H1 (cell line): ENCODE measurements around the gene VHLL. TPM values are rescaled to one million over a fixed set of nuclear protein-coding genes. Genes with fewer than 3 reads are reported as not detected.

Source experiments
- ATF2 ChIP-seq: IDR thresholded peaks from 2 replicates; pipeline ENCODE4 v1.6.1; 2012; ENCODE audit warnings: low read length, inconsistent platforms
- BACH1 ChIP-seq: IDR thresholded peaks from 2 replicates; pipeline ENCODE4 v1.6.1; 2012; ENCODE audit warnings: low read length, improper control_type of control experiment
- CBX5 ChIP-seq: fragments of 300-800, 300-1000 bp; sonication (generic); IDR thresholded peaks from 2 replicates; pipeline ENCODE4 v1.7.1; 2016; ENCODE audit warnings: antibody characterized with exemption, low read length, low read depth
- CBX8 ChIP-seq: fragments of 300-800, 300-1000 bp; sonication (generic); IDR thresholded peaks from 2 replicates; pipeline ENCODE4 v1.7.1; 2016; ENCODE audit warnings: low read depth, low read length, borderline replicate concordance
- CEBPB ChIP-seq: IDR thresholded peaks from 2 replicates; pipeline ENCODE4 v1.6.1; 2012; ENCODE audit warnings: low read depth, low read length
- CHD2 ChIP-seq: IDR thresholded peaks from 2 replicates; pipeline ENCODE4 v1.6.1; 2012; ENCODE audit warnings: low read length, improper control_type of control experiment
- EGR1 ChIP-seq: IDR thresholded peaks from 2 replicates; pipeline ENCODE4 v1.6.1; 2011; ENCODE audit warnings: low read depth, low read length, borderline replicate concordance
- EP300 ChIP-seq, 2 experiments: IDR thresholded peaks; 1 replicate in 1 of 2; 2 replicates in 1 of 2; pipeline ENCODE4 v1.6.1; 2011 to 2012; ENCODE audit warnings: low read depth in 2 of 2, low read length in 2 of 2, mild to moderate bottlenecking in 2 of 2, borderline replicate concordance in 1 of 2, inconsistent platforms in 1 of 2, moderate library complexity in 1 of 2
- FOSL1 ChIP-seq: IDR thresholded peaks from 2 replicates; pipeline ENCODE4 v1.6.1; 2011; ENCODE audit warnings: mild to moderate bottlenecking, low read depth, low read length, moderate library complexity; ENCODE audit not compliant: insufficient read depth
- GABPA ChIP-seq: IDR thresholded peaks from 2 replicates; pipeline ENCODE4 v1.6.1; 2011; ENCODE audit warnings: mild to moderate bottlenecking, low read length, moderate library complexity, borderline replicate concordance; ENCODE audit not compliant: insufficient read depth
- MAX ChIP-seq: IDR thresholded peaks from 2 replicates; pipeline ENCODE4 v1.6.1; 2012; ENCODE audit warnings: inconsistent platforms
- PHF8 ChIP-seq: fragments of 200-600 bp; sonication (generic); conservative IDR thresholded peaks from 2 replicates; pipeline ENCODE4 v1.7.1; 2012; ENCODE audit warnings: low read depth, mild to moderate bottlenecking, inconsistent platforms, low read length, moderate library complexity
- POLR2A ChIP-seq, 2 experiments: IDR thresholded peaks; 1 replicate in 1 of 2; 2 replicates in 1 of 2; pipeline ENCODE4 v1.6.1; 2011; ENCODE audit warnings: low read depth in 2 of 2, low read length in 2 of 2, mild to moderate bottlenecking in 2 of 2; ENCODE audit errors: control extremely low read depth in 1 of 2
- RFX5 ChIP-seq: IDR thresholded peaks from 2 replicates; pipeline ENCODE4 v1.6.1; 2011; ENCODE audit warnings: low read depth, low read length, improper control_type of control experiment, borderline replicate concordance
- SP1 ChIP-seq: IDR thresholded peaks from 2 replicates; pipeline ENCODE4 v1.6.1; 2011; ENCODE audit warnings: low read depth, low read length
- SP2 ChIP-seq: IDR thresholded peaks from 2 replicates; pipeline ENCODE4 v1.6.1; 2012; ENCODE audit warnings: mild to moderate bottlenecking, low read length, inconsistent platforms
- TAF1 ChIP-seq: IDR thresholded peaks from 2 replicates; pipeline ENCODE4 v1.6.1; 2011; ENCODE audit warnings: mild to moderate bottlenecking, low read depth, low read length
- TBP ChIP-seq: IDR thresholded peaks from 2 replicates; pipeline ENCODE4 v1.6.1; 2011; ENCODE audit warnings: low read depth, low read length, improper control_type of control experiment
- YY1 ChIP-seq: IDR thresholded peaks from 2 replicates; pipeline ENCODE4 v1.6.1; 2011; ENCODE audit warnings: low read depth, mild to moderate bottlenecking, low read length
- polyA plus RNA-seq, 7 experiments: library from polyadenylated mRNA; depleted of rRNA in 3 of 7; stranded (reverse) in 5 of 7; unstranded in 2 of 7; fragments of >200 nt in 5 of 7; fragments of 200-250 nt in 2 of 7; gene quantifications; 1 replicate in 5 of 7; 2 replicates in 1 of 7; 4 replicates in 1 of 7; pipeline versions ENCODE4 v1.2.1 to v1.2.3, GENCODE V29; 2011 to 2013; ENCODE audit warnings: missing spikeins in 2 of 7, mixed read lengths in 2 of 7
- total RNA-seq: library from RNA; stranded (reverse); fragmentation: NEBNext Ultra II Directional; extraction: Animal tissue kit (Norgen Biotek cat#: 25700); gene quantifications from 2 replicates; pipeline ENCODE4 v1.2.1, GENCODE V29; 2021
- TF ChIP-seq, protein P1 (sequence below): IDR thresholded peaks from 2 replicates; pipeline ENCODE4 v1.6.1; 2011; ENCODE audit warnings: low read depth, mild to moderate bottlenecking, low read length; ENCODE audit not compliant: insufficient read depth
- TF ChIP-seq, protein P2 (sequence below): IDR thresholded peaks from 2 replicates; pipeline ENCODE4 v1.6.1; 2011; ENCODE audit warnings: low read length, improper control_type of control experiment

The VHLL gene
- total and polyA plus RNA-seq, 2 of the 8 experiments (the other 6 are each of a cell fraction or from before 2014, with no cell fraction given), result not detected

- TF ChIP-seq ATF2 (peak; percentile 90), YY1 (peak; percentile 99), PHF8 (peak; percentile 100), MAX (peak; percentile 85), TAF1 (peak; percentile 97), EP300 (IDR thresholded peaks at IDR 0.05; ENCODE audit: borderline replicate concordance in 1 of 2, low read depth in 2 of 2, low read length in 2 of 2) (peak in 1 of 2 experiments; percentile 77; a peak in 1 of 3 replicates), FOSL1 (no peak), CBX5 (no peak), CHD2 (peak; percentile 100), TBP (peak; percentile 89), GABPA (peak; percentile 62; the same call in 1 of the 2 replicates), CEBPB (no peak), SP1 (peak; percentile 83), EGR1 (no peak), BACH1 (peak; percentile 44; the same call in 1 of the 2 replicates), CBX8 (no peak), RFX5 (no peak), POLR2A (IDR thresholded peaks at IDR 0.05; ENCODE audit: control extremely low read depth in 1 of 2, low read depth in 2 of 2, low read length in 2 of 2) (peak; percentile 98 to 99), SP2 (no peak)
- TF ChIP-seq, protein P1, sequence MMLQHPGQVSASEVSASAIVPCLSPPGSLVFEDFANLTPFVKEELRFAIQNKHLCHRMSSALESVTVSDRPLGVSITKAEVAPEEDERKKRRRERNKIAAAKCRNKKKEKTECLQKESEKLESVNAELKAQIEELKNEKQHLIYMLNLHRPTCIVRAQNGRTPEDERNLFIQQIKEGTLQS, result peak; percentile 45; the same call in 1 of the 2 replicates
- TF ChIP-seq, protein P2, sequence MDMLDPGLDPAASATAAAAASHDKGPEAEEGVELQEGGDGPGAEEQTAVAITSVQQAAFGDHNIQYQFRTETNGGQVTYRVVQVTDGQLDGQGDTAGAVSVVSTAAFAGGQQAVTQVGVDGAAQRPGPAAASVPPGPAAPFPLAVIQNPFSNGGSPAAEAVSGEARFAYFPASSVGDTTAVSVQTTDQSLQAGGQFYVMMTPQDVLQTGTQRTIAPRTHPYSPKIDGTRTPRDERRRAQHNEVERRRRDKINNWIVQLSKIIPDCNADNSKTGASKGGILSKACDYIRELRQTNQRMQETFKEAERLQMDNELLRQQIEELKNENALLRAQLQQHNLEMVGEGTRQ, result no peak
Measured at GRCh38 chr1:156282479-156283222, 16.5 kb downstream of the VHLL start, which contains the start of gene SMG5 (continued).
